ENCODE data around the gene AURKA.

AURKA gene

GRCh38 chr20:56362833-56363413 is 29.1 kb downstream of the AURKA start:
- Histone ChIP-seq H3K9ac (no peak overlapping the region), H3K27ac (no peak overlapping the region), H3K4me3 (IDR thresholded peaks at IDR 0.05; ENCODE audit: insufficient read depth, low read depth, low read length) (no peak overlapping the region), H4K20me1 (ENCODE audit: insufficient read depth) (no peaks in the 10 kb centered on the region), H3K4me2 (no peak overlapping the region), H2AFZ (ENCODE audit: low read depth) (no peak overlapping the region), H3K27me3 (ENCODE audit: insufficient read depth, low read depth) (no peaks in the 10 kb centered on the region), H3K79me2 (ENCODE audit: insufficient read depth, low read depth) (no peaks in the 10 kb centered on the region), H3K4me1 (ENCODE audit: low read depth, poor library complexity, severe bottlenecking) (peaks cover 9% of the 10 kb centered on the region), H3K36me3 (ENCODE audit: insufficient read depth) (no peaks in the 10 kb centered on the region)
- no peak for TF ChIP-seq CTCF (conservative IDR thresholded peaks at IDR 0.05; ENCODE audit: low read depth, low read length)

DNA sequence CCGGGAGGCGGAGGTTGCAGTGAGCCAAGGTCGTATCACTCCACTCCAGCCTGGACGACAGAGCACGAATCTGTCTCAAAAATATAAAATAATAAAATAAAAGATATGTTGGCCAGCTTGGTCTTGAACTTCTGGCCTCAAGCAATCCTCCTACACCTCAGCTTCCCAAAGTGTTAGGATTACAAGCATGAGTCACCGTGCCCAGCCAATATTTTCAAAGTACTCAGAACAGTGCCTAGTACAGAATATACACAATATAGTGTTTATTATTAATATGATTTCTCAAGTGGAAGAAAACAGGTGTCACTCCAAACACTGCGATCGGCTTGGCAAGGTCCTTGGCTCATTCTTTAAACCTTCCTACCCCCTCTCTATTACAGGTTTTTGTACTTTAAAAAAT is 30.1 kb downstream of the AURKA start:
- no peaks in the 10 kb centered on the region for H3K79me2 ChIP-seq (ENCODE audit: insufficient read depth, low read depth)
- no peak overlapping the region for H3K9ac ChIP-seq
- no peaks in the 10 kb centered on the region for H4K20me1 ChIP-seq (ENCODE audit: insufficient read depth)
- H3K4me1 ChIP-seq (ENCODE audit: low read depth, poor library complexity, severe bottlenecking): peaks cover 9% of the 10 kb centered on the region
- no peaks in the 10 kb centered on the region for H3K36me3 ChIP-seq (ENCODE audit: insufficient read depth)
- H3K27me3 ChIP-seq (ENCODE audit: insufficient read depth, low read depth): no peaks in the 10 kb centered on the region
- no peak overlapping the region for H3K4me2 ChIP-seq
- no peak overlapping the region for H3K27ac ChIP-seq
- no peak overlapping the region for H2AFZ ChIP-seq (ENCODE audit: low read depth)
- no peak for TF ChIP-seq CTCF (conservative IDR thresholded peaks at IDR 0.05; ENCODE audit: low read depth, low read length)
- H3K4me3 ChIP-seq (IDR thresholded peaks at IDR 0.05; ENCODE audit: insufficient read depth, low read depth, low read length): no peak overlapping the region

DNA sequence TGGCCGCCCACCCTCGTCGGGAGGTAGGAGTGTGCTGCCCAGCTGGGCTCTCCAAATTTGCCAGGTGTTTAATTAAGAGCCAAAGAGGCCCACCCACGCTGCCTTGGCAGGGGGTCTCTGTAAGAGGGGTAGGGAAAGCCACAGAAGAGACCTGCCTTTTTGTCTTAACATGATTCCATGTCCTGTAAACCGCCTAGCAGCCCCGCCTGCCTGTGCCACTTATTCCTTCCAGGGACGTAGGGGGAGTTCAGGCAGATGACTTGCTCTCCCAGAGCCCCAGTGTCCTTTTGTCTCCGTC is 31.2 kb downstream of the AURKA start:
- H3K27ac ChIP-seq: no peak overlapping the region
- no peak overlapping the region for H3K4me3 ChIP-seq (IDR thresholded peaks at IDR 0.05; ENCODE audit: insufficient read depth, low read depth, low read length)
- H3K4me1 ChIP-seq (ENCODE audit: low read depth, poor library complexity, severe bottlenecking): peaks cover 9% of the 10 kb centered on the region
- TF ChIP-seq CTCF (conservative IDR thresholded peaks at IDR 0.05; ENCODE audit: low read depth, low read length): no peak
- H3K9ac ChIP-seq: no peak overlapping the region
- H3K36me3 ChIP-seq (ENCODE audit: insufficient read depth): no peaks in the 10 kb centered on the region
- H3K4me2 ChIP-seq: no peak overlapping the region
- H4K20me1 ChIP-seq (ENCODE audit: insufficient read depth): no peaks in the 10 kb centered on the region
- H2AFZ ChIP-seq (ENCODE audit: low read depth): no peak overlapping the region
- H3K27me3 ChIP-seq (ENCODE audit: insufficient read depth, low read depth): no peaks in the 10 kb centered on the region
- no peaks in the 10 kb centered on the region for H3K79me2 ChIP-seq (ENCODE audit: insufficient read depth, low read depth)

- H2AFZ ChIP-seq (ENCODE audit: low read depth): no peak overlapping the region
Observed at GRCh38 chr20:56360133-56360907, 31.7 kb downstream of the AURKA start.

More at GRCh38 chr20:56360133-56360907, 31.7 kb downstream of the AURKA start:
- Histone ChIP-seq H3K9ac (no peak overlapping the region), H3K4me2 (no peak overlapping the region), H3K27me3 (ENCODE audit: insufficient read depth, low read depth) (no peaks in the 10 kb centered on the region), H3K36me3 (ENCODE audit: insufficient read depth) (no peaks in the 10 kb centered on the region), H3K4me1 (ENCODE audit: low read depth, poor library complexity, severe bottlenecking) (peaks cover 9% of the 10 kb centered on the region), H3K4me3 (IDR thresholded peaks at IDR 0.05; ENCODE audit: insufficient read depth, low read depth, low read length) (no peak overlapping the region), H3K27ac (no peak overlapping the region), H4K20me1 (ENCODE audit: insufficient read depth) (no peaks in the 10 kb centered on the region), H3K79me2 (ENCODE audit: insufficient read depth, low read depth) (no peaks in the 10 kb centered on the region)
- TF ChIP-seq CTCF (conservative IDR thresholded peaks at IDR 0.05; ENCODE audit: low read depth, low read length): no peak

Data from KMS-11 (cell line).